Astrocyte (in vitro differentiated cells and primary cell): ENCODE measurements around the gene AAGAB. TPM values are rescaled to one million over a fixed set of nuclear protein-coding genes. Genes with fewer than 3 reads are reported as not detected.

Experiments used
- DNase-seq: peaks from one replicate; pipeline ENCODE4 v3.0.0-alpha.2; 2010; ENCODE audit warnings: low read depth
- FAIRE-seq: peaks from 2 replicates; lab custom pipeline; 2011; peaks lifted over from hg19 to GRCh38; lab: Jason Lieb, UNC
- H2AFZ ChIP-seq: 2 replicates; pipeline ENCODE4 v1.6.0; 2012; ENCODE audit warnings: low read depth, low read length, inconsistent platforms
- H3K27ac ChIP-seq: 2 replicates; pipeline ENCODE4 v1.5.1; 2011; ENCODE audit warnings: low read depth, low read length, inconsistent platforms
- H3K27me3 ChIP-seq: 2 replicates; pipeline ENCODE4 v1.6.0; 2011; ENCODE audit warnings: low read length, inconsistent platforms; ENCODE audit not compliant: insufficient read depth
- H3K36me3 ChIP-seq: 2 replicates; pipeline ENCODE4 v1.5.1; 2011; ENCODE audit warnings: low read length, inconsistent platforms; ENCODE audit not compliant: insufficient read depth
- H3K4me1 ChIP-seq: 2 replicates; pipeline ENCODE4 v1.5.1; 2011; ENCODE audit warnings: low read length, inconsistent platforms; ENCODE audit not compliant: insufficient read depth
- H3K4me2 ChIP-seq: 2 replicates; pipeline ENCODE4 v1.6.0; 2012; ENCODE audit warnings: low read length, inconsistent platforms
- H3K4me3 ChIP-seq: 2 replicates; pipeline ENCODE4 v1.5.1; 2011; ENCODE audit warnings: low read depth, mild to moderate bottlenecking, low read length, inconsistent platforms; ENCODE audit not compliant: insufficient read depth
- H3K79me2 ChIP-seq: 2 replicates; pipeline ENCODE4 v1.6.0; 2012; ENCODE audit warnings: mild to moderate bottlenecking, low read length, inconsistent platforms; ENCODE audit not compliant: insufficient read depth
- H3K9ac ChIP-seq: 2 replicates; pipeline ENCODE4 v1.6.0; 2012; ENCODE audit warnings: mild to moderate bottlenecking, low read length, inconsistent platforms
- H3K9me3 ChIP-seq: 2 replicates; pipeline ENCODE4 v1.5.1; 2012; ENCODE audit warnings: low read depth, mild to moderate bottlenecking, low read length, inconsistent platforms; ENCODE audit not compliant: insufficient read depth
- H4K20me1 ChIP-seq: 2 replicates; pipeline ENCODE4 v1.6.0; 2012; ENCODE audit warnings: low read length, inconsistent platforms; ENCODE audit not compliant: insufficient read depth
- H3K27ac Mint-ChIP-seq: one replicate; pipeline ENCODE4 v1.8.0; 2021; ENCODE audit warnings: mild to moderate bottlenecking, mixed read lengths; ENCODE audit not compliant: unreplicated experiment
- H3K27me3 Mint-ChIP-seq: one replicate; pipeline ENCODE4 v1.8.0; 2021; ENCODE audit warnings: low read depth, mixed read lengths; ENCODE audit not compliant: unreplicated experiment
- H3K36me3 Mint-ChIP-seq: one replicate; pipeline ENCODE4 v1.8.0; 2021; ENCODE audit warnings: low read depth, mixed read lengths; ENCODE audit not compliant: unreplicated experiment
- H3K4me1 Mint-ChIP-seq: one replicate; pipeline ENCODE4 v1.8.0; 2021; ENCODE audit warnings: low read depth, mixed read lengths; ENCODE audit not compliant: unreplicated experiment
- H3K4me3 Mint-ChIP-seq: one replicate; pipeline ENCODE4 v1.8.0; 2021; ENCODE audit warnings: mild to moderate bottlenecking, moderate library complexity, mixed read lengths; ENCODE audit not compliant: unreplicated experiment
- H3K9me3 Mint-ChIP-seq: one replicate; pipeline ENCODE4 v1.8.0; 2021; ENCODE audit warnings: mild to moderate bottlenecking, mixed read lengths; ENCODE audit not compliant: unreplicated experiment
- CTCF ChIP-seq: IDR thresholded peaks from 2 replicates; pipeline ENCODE4 v1.5.1; 2011; ENCODE audit warnings: low read depth, mild to moderate bottlenecking, inconsistent platforms, low read length, moderate library complexity; ENCODE audit not compliant: insufficient read depth
- EZH2 ChIP-seq: IDR thresholded peaks from 2 replicates; pipeline ENCODE4 v1.6.1; 2012; ENCODE audit warnings: mild to moderate bottlenecking, low read length, inconsistent platforms; ENCODE audit not compliant: insufficient read depth
- total RNA-seq: library from RNA; stranded (reverse); gene quantifications from 2 replicates; pipeline ENCODE4 v1.2.1, GENCODE V29; 2021

AAGAB gene
- total RNA-seq, 1 donor from 2014 or later, result 52.2 TPM

GRCh38 chr15:67184208-67184925, 70.1 kb downstream of the AAGAB start:
- no peak for DNase-seq

GRCh38 chr15:67183443-67184169, 70.9 kb downstream of the AAGAB start:
- H3K36me3 ChIP-seq, result peaks cover 36% of the 10 kb centered on the region
- H3K9me3 Mint-ChIP-seq, result peaks cover 2% of the 10 kb centered on the region
- peaks cover 9% of the 10 kb centered on the region for H4K20me1 ChIP-seq
- FAIRE-seq, result no peak
- no peak overlapping the region for H3K27ac ChIP-seq
- peaks cover 32% of the 10 kb centered on the region for H3K36me3 Mint-ChIP-seq
- no peak overlapping the region for H3K4me3 Mint-ChIP-seq
- H3K9me3 ChIP-seq, result no peaks in the 10 kb centered on the region
- H2AFZ ChIP-seq, result no peak overlapping the region
- no peaks in the 10 kb centered on the region for H3K27me3 ChIP-seq
- peak overlapping the region; percentile 47 for H3K27ac Mint-ChIP-seq
- H3K4me1 Mint-ChIP-seq, result peaks cover 15% of the 10 kb centered on the region
- peaks cover 30% of the 10 kb centered on the region for H3K4me1 ChIP-seq
- H3K9ac ChIP-seq, result no peak overlapping the region
- no peaks in the 10 kb centered on the region for H3K27me3 Mint-ChIP-seq
- no peak overlapping the region for H3K4me3 ChIP-seq
- peak; percentile 55 for DNase-seq
- no peak for TF ChIP-seq CTCF
- no peak for TF ChIP-seq EZH2
- H3K4me2 ChIP-seq, result peak overlapping the region; percentile 9
- peaks cover 9% of the 10 kb centered on the region for H3K79me2 ChIP-seq

More at GRCh38 chr15:67184208-67184925, 70.1 kb downstream of the AAGAB start:
- Histone ChIP-seq H3K4me2 (no peak overlapping the region), H3K27me3 (no peaks in the 10 kb centered on the region), H3K27ac (no peak overlapping the region), H3K4me1 (peaks cover 25% of the 10 kb centered on the region), H4K20me1 (peaks cover 9% of the 10 kb centered on the region), H3K79me2 (peaks cover 6% of the 10 kb centered on the region), H3K9ac (no peak overlapping the region), H3K36me3 (peaks cover 40% of the 10 kb centered on the region), H2AFZ (no peak overlapping the region), H3K4me3 (no peak overlapping the region), H3K9me3 (no peaks in the 10 kb centered on the region)
- Mint-ChIP-seq H3K36me3 (peaks cover 31% of the 10 kb centered on the region), H3K9me3 (peaks cover 2% of the 10 kb centered on the region), H3K4me3 (no peak overlapping the region), H3K27me3 (no peaks in the 10 kb centered on the region), H3K27ac (no peak overlapping the region), H3K4me1 (peaks cover 9% of the 10 kb centered on the region)
- FAIRE-seq, result no peak
- TF ChIP-seq EZH2, result no peak
- TF ChIP-seq CTCF, result no peak
